ENCODE measurements around the gene IFNGR2.

IFNGR2 gene

GRCh38 chr21:33403128-33403785, at the start of gene IFNGR2:
Gene IFNGR2 (plus strand): TSS chr21:33403413. CDS start chr21:33403544, 131 bp downstream.
- peak; percentile 9 for DNase-seq

GRCh38 chr21:33355355-33355754, 47.9 kb upstream of the IFNGR2 start:
- no peak for DNase-seq

- DNase-seq = no peak
Observed at GRCh38 chr21:33355996-33356395, 47.2 kb upstream of the IFNGR2 start.

- no peak for DNase-seq
Observed at GRCh38 chr21:33357177-33357576, 46.0 kb upstream of the IFNGR2 start.

GRCh38 chr21:33359446-33359845, 43.8 kb upstream of the IFNGR2 start:
- no peak for DNase-seq

- no peak for DNase-seq
Observed at GRCh38 chr21:33360281-33360680, 42.9 kb upstream of the IFNGR2 start.

GRCh38 chr21:33360881-33361602, 42.2 kb upstream of the IFNGR2 start:
- peak; percentile 63 to 69 for DNase-seq

GRCh38 chr21:33362044-33362555, 41.1 kb upstream of the IFNGR2 start:
- peak; percentile 88 to 91 for DNase-seq

- DNase-seq = peak; percentile 39 to 72
Observed at GRCh38 chr21:33363911-33364609, 39.2 kb upstream of the IFNGR2 start.

- DNase-seq = no peak
Observed at GRCh38 chr21:33364830-33365229, 38.4 kb upstream of the IFNGR2 start.

GRCh38 chr21:33367309-33367973, 35.8 kb upstream of the IFNGR2 start:
- DNase-seq = no peak

- peak; percentile 91 for DNase-seq
Observed at GRCh38 chr21:33368124-33368523, 35.1 kb upstream of the IFNGR2 start.

- DNase-seq = no peak
Observed at GRCh38 chr21:33368576-33368975, 34.6 kb upstream of the IFNGR2 start.

- DNase-seq = no peak
Observed at GRCh38 chr21:33369586-33369985, 33.6 kb upstream of the IFNGR2 start.

- no peak for DNase-seq
Observed at GRCh38 chr21:33370305-33370704, 32.9 kb upstream of the IFNGR2 start.

GRCh38 chr21:33371366-33371765, 31.8 kb upstream of the IFNGR2 start:
- no peak for DNase-seq

GRCh38 chr21:33372582-33372981, 30.6 kb upstream of the IFNGR2 start:
- DNase-seq = no peak

- DNase-seq = no peak
Observed at GRCh38 chr21:33373451-33373850, 29.8 kb upstream of the IFNGR2 start.

- DNase-seq = peak in 1 of 2 experiments; percentile 46
Observed at GRCh38 chr21:33374080-33374449, 29.1 kb upstream of the IFNGR2 start.

- DNase-seq = peak; percentile 82 to 85
Observed at GRCh38 chr21:33374450-33375096, 28.6 kb upstream of the IFNGR2 start.

GRCh38 chr21:33375101-33375644, 28.0 kb upstream of the IFNGR2 start:
- no peak for DNase-seq

GRCh38 chr21:33377221-33377920, 25.8 kb upstream of the IFNGR2 start:
- no peak for DNase-seq

All from Kasumi-1 (cell line).